Peyer's patch (tissue), 4 donors: ENCODE data around the gene ADISSP. TPM values are rescaled to one million over a fixed set of nuclear protein-coding genes. Genes with fewer than 3 reads are reported as not detected.

Experiments used
- DNase-seq, 3 donors: peaks; one replicate each; pipeline ENCODE4 v3.0.0-alpha.2; 2017 to 2019
- H3K27ac ChIP-seq, 4 donors: fragments of 200-600 bp; sonication (generic); one replicate each; pipeline ENCODE4 v1.5.1; 2016 to 2019
- H3K27me3 ChIP-seq, 2 donors: fragments of 200-600 bp; sonication (generic); one replicate each; pipeline ENCODE4 v1.5.1; 2019
- H3K36me3 ChIP-seq, 3 donors: fragments of 200-600 bp; sonication (generic); one replicate each; pipeline ENCODE4 v1.5.1; 2016 to 2019
- H3K4me1 ChIP-seq, 4 donors: fragments of 200-600 bp; sonication (generic); one replicate each; pipeline ENCODE4 v1.5.1; 2016 to 2019
- H3K4me3 ChIP-seq, 4 donors: fragments of 200-600 bp; sonication (generic); 1 replicate in 3 of 4; 2 replicates in 1 of 4; pipeline ENCODE4 v1.5.1; 2016 to 2019; ENCODE audit warnings: mild to moderate bottlenecking in 1 of 4
- H3K9me3 ChIP-seq, 4 donors: fragments of 200-600 bp; sonication (generic); one replicate each; pipeline ENCODE4 v1.5.1; 2016 to 2019; ENCODE audit warnings: mild to moderate bottlenecking in 1 of 4
- CTCF ChIP-seq, 6 experiments: fragments of 450-650 bp in 4 of 6; fragments of 200-600 bp in 2 of 6; sonication (generic) in 1 of 6; IDR thresholded peaks; one replicate each; pipeline ENCODE4 v1.5.1; 2017 to 2019; ENCODE audit warnings: antibody characterized with exemption in 6 of 6, mild to moderate bottlenecking in 3 of 6, moderate library complexity in 1 of 6
- POLR2A ChIP-seq, 2 donors: fragments of 450-650 bp; IDR thresholded peaks; one replicate each; pipeline ENCODE4 v1.5.1; 2017; ENCODE audit warnings: antibody characterized with exemption in 2 of 2, mild to moderate bottlenecking in 2 of 2, moderate library complexity in 2 of 2
- total RNA-seq, 4 donors: library from RNA; depleted of rRNA; stranded (reverse); fragments of >200 nt; gene quantifications; one replicate each; pipeline ENCODE4 v1.1.0, GENCODE V29; 2016

Gene ADISSP
- total RNA-seq, 4 donors from 2014 or later = 7.4 to 13.2 (median 10.2) TPM

- H3K4me1 ChIP-seq = peaks cover 0 to 33% (median 9%) of the 10 kb centered on the region in 4 donors
Measured at GRCh38 chr20:3766422-3767109, 987 bp downstream of the ADISSP start.

GRCh38 chr20:3765171-3765882 lies 2.2 kb downstream of the ADISSP start:
- Histone ChIP-seq H3K9me3 (no peaks in the 10 kb centered on the region), H3K36me3 (no peaks in the 10 kb centered on the region), H3K4me3 (no peak overlapping the region), H3K4me1 (peaks cover 0 to 33% (median 9%) of the 10 kb centered on the region in 4 donors), H3K27ac (peak overlapping the region in 2 of 4 donors; percentile 17 to 51), H3K27me3 (no peaks in the 10 kb centered on the region)
- no peak for TF ChIP-seq CTCF (IDR thresholded peaks at IDR 0.05)
- TF ChIP-seq POLR2A (IDR thresholded peaks at IDR 0.05) = no peak
- no peak for DNase-seq

More at GRCh38 chr20:3766422-3767109, 987 bp downstream of the ADISSP start:
- TF ChIP-seq CTCF (IDR thresholded peaks at IDR 0.05) (no peak), POLR2A (IDR thresholded peaks at IDR 0.05) (no peak)
- peak overlapping the region in 3 of 4 donors; percentile 4 to 94 (median 91) for H3K27ac ChIP-seq
- peak overlapping the region; percentile 52 to 91 (median 67) for H3K4me3 ChIP-seq
- no peaks in the 10 kb centered on the region for H3K27me3 ChIP-seq
- DNase-seq = no peak
- H3K9me3 ChIP-seq = no peaks in the 10 kb centered on the region
- H3K36me3 ChIP-seq = no peaks in the 10 kb centered on the region

- DNase-seq = no peak
- H3K4me1 ChIP-seq = peaks cover 0 to 33% (median 9%) of the 10 kb centered on the region in 4 donors
- peak overlapping the region in 2 of 4 donors; percentile 17 to 51 for H3K27ac ChIP-seq
- no peaks in the 10 kb centered on the region for H3K36me3 ChIP-seq
- H3K9me3 ChIP-seq = no peaks in the 10 kb centered on the region
- TF ChIP-seq POLR2A (IDR thresholded peaks at IDR 0.05) = no peak
- TF ChIP-seq CTCF (IDR thresholded peaks at IDR 0.05) = no peak
- H3K4me3 ChIP-seq = no peak overlapping the region
- H3K27me3 ChIP-seq = no peaks in the 10 kb centered on the region
Measured at GRCh38 chr20:3764659-3765058, 2.9 kb downstream of the ADISSP start.

- Histone ChIP-seq H3K27me3 (no peaks in the 10 kb centered on the region), H3K27ac (peak overlapping the region in 1 of 4 donors; percentile 51), H3K36me3 (no peaks in the 10 kb centered on the region), H3K4me1 (peaks cover 0 to 30% (median 9%) of the 10 kb centered on the region in 4 donors), H3K9me3 (no peaks in the 10 kb centered on the region), H3K4me3 (no peak overlapping the region)
- no peak for DNase-seq
- TF ChIP-seq POLR2A (IDR thresholded peaks at IDR 0.05) (no peak), CTCF (IDR thresholded peaks at IDR 0.05) (no peak)
Measured at GRCh38 chr20:3763671-3764601, 3.6 kb downstream of the ADISSP start.

GRCh38 chr20:3760655-3761348 lies 6.8 kb downstream of the ADISSP start:
- TF ChIP-seq CTCF (IDR thresholded peaks at IDR 0.05) (no peak), POLR2A (IDR thresholded peaks at IDR 0.05) (no peak)
- H3K9me3 ChIP-seq = no peaks in the 10 kb centered on the region
- H3K27me3 ChIP-seq = no peaks in the 10 kb centered on the region
- no peak for DNase-seq
- H3K4me3 ChIP-seq = no peak overlapping the region
- H3K27ac ChIP-seq = no peak overlapping the region
- H3K36me3 ChIP-seq = peaks cover 0 to 5% (median 0%) of the 10 kb centered on the region in 3 donors
- H3K4me1 ChIP-seq = peaks cover 0 to 11% (median 0%) of the 10 kb centered on the region in 4 donors
